IPS-18a (cell line): Measurements from ENCODE around the gene C19orf12.

ENCODE experiments used
- H3K27ac ChIP-seq: one replicate; pipeline ENCODE4 v1.5.1; 2013; ENCODE audit warnings: low read length
- H3K27me3 ChIP-seq: one replicate; pipeline ENCODE4 v1.6.1; 2013; ENCODE audit warnings: mild to moderate bottlenecking, low read length; ENCODE audit not compliant: control insufficient read depth, insufficient read depth
- H3K36me3 ChIP-seq: one replicate; pipeline ENCODE4 v1.6.1; 2013; ENCODE audit warnings: low read depth, low read length; ENCODE audit not compliant: control insufficient read depth
- H3K4me1 ChIP-seq: one replicate; pipeline ENCODE4 v1.6.1; 2013; ENCODE audit warnings: low read depth, low read length; ENCODE audit not compliant: control insufficient read depth
- H3K4me3 ChIP-seq: one replicate; pipeline ENCODE4 v1.5.1; 2013; ENCODE audit warnings: low read length
- H3K9ac ChIP-seq: one replicate; pipeline ENCODE4 v1.6.1; 2013; ENCODE audit warnings: mild to moderate bottlenecking, low read length, moderate library complexity
- H3K9me3 ChIP-seq: one replicate; pipeline ENCODE4 v1.6.1; 2013; ENCODE audit warnings: low read depth, low read length; ENCODE audit not compliant: control insufficient read depth

Gene C19orf12

GRCh38 chr19:29662604-29663404 is 52.3 kb downstream of the C19orf12 start:
- Histone ChIP-seq H3K4me1 (peaks cover 9% of the 10 kb centered on the region), H3K36me3 (no peaks in the 10 kb centered on the region), H3K9me3 (no peaks in the 10 kb centered on the region), H3K27ac (no peak overlapping the region), H3K27me3 (peaks cover 8% of the 10 kb centered on the region), H3K9ac (no peak overlapping the region), H3K4me3 (no peak overlapping the region)

GRCh38 chr19:29662278-29662603 is 52.8 kb downstream of the C19orf12 start:
- no peak overlapping the region for H3K9ac ChIP-seq
- peaks cover 8% of the 10 kb centered on the region for H3K27me3 ChIP-seq
- no peaks in the 10 kb centered on the region for H3K9me3 ChIP-seq
- H3K4me1 ChIP-seq: peaks cover 7% of the 10 kb centered on the region
- no peak overlapping the region for H3K27ac ChIP-seq
- no peak overlapping the region for H3K4me3 ChIP-seq
- H3K36me3 ChIP-seq: no peaks in the 10 kb centered on the region

DNA sequence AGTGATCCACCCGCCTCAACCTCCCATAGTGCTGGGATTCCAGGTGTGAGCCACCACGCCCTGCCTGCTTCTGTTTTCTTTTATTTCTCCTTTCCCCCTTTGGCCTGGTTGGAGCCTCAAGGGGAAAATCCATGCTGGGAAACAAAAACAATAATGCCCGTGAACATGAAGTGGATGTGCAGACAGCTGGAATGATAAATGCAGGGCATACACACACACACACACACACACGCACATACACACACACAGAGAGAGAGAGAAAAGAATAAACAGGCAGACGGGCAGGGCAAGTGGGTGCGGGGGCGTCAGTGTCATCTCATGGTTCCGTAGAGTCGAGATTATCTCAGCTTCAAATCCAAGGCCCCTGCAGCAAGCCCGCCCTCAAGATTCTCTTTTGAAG is 54.2 kb downstream of the C19orf12 start:
- Histone ChIP-seq H3K27ac (no peak overlapping the region), H3K36me3 (no peaks in the 10 kb centered on the region), H3K9ac (no peak overlapping the region), H3K27me3 (peaks cover 8% of the 10 kb centered on the region), H3K4me3 (no peak overlapping the region), H3K4me1 (no peaks in the 10 kb centered on the region), H3K9me3 (no peaks in the 10 kb centered on the region)

DNA sequence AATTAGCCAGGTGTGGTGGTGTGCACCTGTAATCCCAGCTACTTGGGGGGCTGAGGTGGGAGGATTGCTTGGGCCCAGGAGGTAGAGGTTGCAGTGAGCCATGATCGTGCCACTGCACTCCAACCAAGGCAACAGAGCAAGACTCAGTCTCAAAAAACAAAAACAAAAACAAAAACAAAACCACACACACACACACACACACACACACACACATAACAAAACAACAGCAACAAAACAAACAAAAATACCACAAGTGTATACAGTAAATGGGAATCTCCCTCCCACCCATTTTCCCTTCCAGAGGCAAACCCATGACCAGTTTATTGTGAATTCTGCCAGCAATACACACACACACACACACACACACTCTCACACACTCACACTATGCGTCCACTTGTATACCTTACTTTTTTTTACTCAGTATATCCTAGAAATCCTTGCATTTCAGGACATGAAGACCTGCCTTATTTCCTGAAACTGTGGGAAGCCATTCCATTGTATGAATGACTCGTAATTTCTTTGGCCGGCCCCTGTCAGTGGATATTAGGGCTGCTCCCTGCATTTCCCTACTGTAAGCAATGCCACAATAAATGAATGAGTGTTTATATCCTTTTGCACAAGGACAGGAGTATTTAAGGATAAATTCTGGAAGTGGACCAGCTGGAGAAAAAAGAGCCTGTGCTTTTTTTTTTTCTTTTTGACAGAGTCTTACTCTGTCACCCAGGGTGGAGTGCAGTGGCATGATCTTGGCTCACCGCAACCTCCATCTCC is 56.7 kb downstream of the C19orf12 start:
- H3K9ac ChIP-seq: no peak overlapping the region
- H3K4me1 ChIP-seq: no peaks in the 10 kb centered on the region

DNA sequence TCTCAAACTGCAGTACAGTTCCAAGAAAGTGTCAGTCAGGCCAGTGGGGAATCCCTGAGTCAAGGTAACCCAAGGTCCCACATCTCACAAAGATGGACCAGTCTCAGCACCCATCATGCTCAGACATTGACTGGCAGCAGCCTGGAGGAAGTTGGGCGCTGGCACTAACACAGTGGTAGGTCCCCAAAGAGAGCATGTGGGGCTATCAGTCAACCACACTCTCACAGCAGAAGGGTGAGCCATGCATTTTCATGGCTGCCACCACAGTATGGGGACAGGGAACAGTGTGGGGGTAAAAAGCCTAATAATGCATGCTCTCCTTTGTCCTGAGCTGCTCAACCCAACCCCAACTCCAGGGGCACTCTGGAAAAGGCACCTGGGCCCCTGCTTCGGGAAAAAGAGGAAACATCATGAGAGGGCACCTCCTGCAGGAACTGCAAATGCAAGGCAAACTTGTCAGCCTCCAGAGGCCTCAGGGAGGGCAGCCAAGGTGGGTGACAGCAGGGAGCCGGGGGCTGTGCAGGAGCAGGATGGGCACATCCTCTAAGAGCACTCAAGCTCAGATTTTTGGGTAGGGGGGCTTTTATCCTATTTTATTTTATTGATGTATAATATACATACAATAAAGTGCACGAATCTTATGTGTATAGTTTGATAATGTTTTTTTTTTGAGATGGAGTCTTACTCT is 59.3 kb downstream of the C19orf12 start:
- no peak overlapping the region for H3K9ac ChIP-seq

More for the DNA sequence above, 56.7 kb downstream of the C19orf12 start:
- Histone ChIP-seq H3K9me3 (no peaks in the 10 kb centered on the region), H3K4me3 (no peak overlapping the region), H3K36me3 (no peaks in the 10 kb centered on the region), H3K27me3 (no peaks in the 10 kb centered on the region), H3K27ac (no peak overlapping the region)

GRCh38 chr19:29653398-29653797 is 61.7 kb downstream of the C19orf12 start:
- no peak overlapping the region for H3K27ac ChIP-seq
- H3K9me3 ChIP-seq: no peaks in the 10 kb centered on the region
- H3K9ac ChIP-seq: no peak overlapping the region
- no peaks in the 10 kb centered on the region for H3K27me3 ChIP-seq
- H3K4me1 ChIP-seq: no peaks in the 10 kb centered on the region
- no peaks in the 10 kb centered on the region for H3K36me3 ChIP-seq
- H3K4me3 ChIP-seq: no peak overlapping the region

More for the DNA sequence above, 59.3 kb downstream of the C19orf12 start:
- Histone ChIP-seq H3K4me3 (no peak overlapping the region), H3K4me1 (no peaks in the 10 kb centered on the region), H3K36me3 (no peaks in the 10 kb centered on the region), H3K9me3 (no peaks in the 10 kb centered on the region), H3K27ac (no peak overlapping the region), H3K27me3 (no peaks in the 10 kb centered on the region)

GRCh38 chr19:29651622-29652394 is 63.3 kb downstream of the C19orf12 start:
- no peaks in the 10 kb centered on the region for H3K27me3 ChIP-seq
- H3K4me3 ChIP-seq: no peak overlapping the region
- H3K36me3 ChIP-seq: no peaks in the 10 kb centered on the region
- H3K4me1 ChIP-seq: no peaks in the 10 kb centered on the region
- no peaks in the 10 kb centered on the region for H3K9me3 ChIP-seq
- no peak overlapping the region for H3K27ac ChIP-seq
- H3K9ac ChIP-seq: no peak overlapping the region

DNA sequence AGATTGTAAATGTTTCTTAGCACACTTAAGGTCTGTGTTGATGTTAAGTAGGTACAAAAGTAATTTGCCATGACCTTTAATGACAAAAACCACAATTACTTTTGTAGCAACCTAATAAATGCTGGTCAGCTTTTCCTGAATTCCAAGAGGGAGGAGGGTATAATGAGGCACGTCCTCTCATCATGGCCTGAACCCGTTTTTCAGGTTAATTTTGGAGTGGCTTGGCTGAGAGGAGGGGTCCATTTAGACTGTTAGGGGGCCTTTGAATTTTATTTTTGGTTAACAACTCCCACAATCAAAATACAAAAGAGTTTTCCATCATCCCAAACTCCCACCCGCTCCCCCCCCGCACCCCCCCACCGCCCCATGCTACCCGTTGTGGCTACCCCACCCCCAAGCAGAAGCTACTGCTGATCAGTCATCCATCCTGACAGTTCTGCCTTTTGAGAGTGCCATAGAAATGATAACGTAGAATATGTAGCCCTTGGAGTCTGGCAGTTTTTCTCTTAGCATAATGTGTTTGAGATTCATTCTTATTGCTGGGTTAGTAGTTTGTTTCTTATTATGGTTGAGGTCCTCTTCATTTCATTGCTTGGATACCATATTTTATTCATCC is 64.2 kb downstream of the C19orf12 start:
- no peak overlapping the region for H3K9ac ChIP-seq
- H3K4me1 ChIP-seq: peaks cover 2% of the 10 kb centered on the region
- H3K27ac ChIP-seq: no peak overlapping the region
- no peaks in the 10 kb centered on the region for H3K9me3 ChIP-seq
- H3K36me3 ChIP-seq: no peaks in the 10 kb centered on the region
- H3K4me3 ChIP-seq: no peak overlapping the region
- no peaks in the 10 kb centered on the region for H3K27me3 ChIP-seq
